ENCODE data around the gene SULF2.

GRCh38 chr20:47662483-47663353, 122.6 kb downstream of the SULF2 start:
- no peak for TF ChIP-seq EP300 (IDR thresholded peaks at IDR 0.05; ENCODE audit: borderline replicate concordance)
- TF ChIP-seq EGR1 (IDR thresholded peaks at IDR 0.05), result no peak
- TF ChIP-seq FOXM1 (IDR thresholded peaks at IDR 0.05; ENCODE audit: borderline replicate concordance, low read depth), result no peak
- TF ChIP-seq RAD21 (IDR thresholded peaks at IDR 0.05; ENCODE audit: low read depth), result no peak
- TF ChIP-seq TAF1 (IDR thresholded peaks at IDR 0.05; ENCODE audit: low read depth), result no peak
- no peak for TF ChIP-seq YY1 (IDR thresholded peaks at IDR 0.05; ENCODE audit: low read depth)
- no peak for TF ChIP-seq TCF12 (IDR thresholded peaks at IDR 0.05; ENCODE audit: low read depth)
- no peak for TF ChIP-seq ZBTB7A (IDR thresholded peaks at IDR 0.05; ENCODE audit: low read depth)
- TF ChIP-seq CEBPB (IDR thresholded peaks at IDR 0.05), result no peak
- TF ChIP-seq NFIC (IDR thresholded peaks at IDR 0.05), result no peak
